ENCODE results near the gene SLC26A8.
"Not testable (repeated sequence)": the region's sequence is repeated elsewhere in the genome, so short reads cannot be mapped to it uniquely, and the experiment has no call there.

- not testable (repeated sequence) for TF ChIP-seq CTCF (IDR thresholded peaks at IDR 0.05); POLR2AphosphoS5 (IDR thresholded peaks at IDR 0.05; ENCODE audit: low read depth, low read length); TCF7L2 (IDR thresholded peaks at IDR 0.05; ENCODE audit: low read depth, low read length); REST (IDR thresholded peaks at IDR 0.05; ENCODE audit: insufficient read depth in 1 of 2, low read depth in 2 of 2, low read length in 1 of 2)
Observed at GRCh38 chr6:35941170-35941569, 83.3 kb downstream of the SLC26A8 start.

All from Panc1 (cell line).